T-helper 2 cell (primary cell): Measurements from ENCODE around the gene TRAK1.

Experiments
- DNase-seq, 5 experiments: peaks; one replicate each; pipeline versions ENCODE4 v3.0.0 to v3.0.0-alpha.2; 2012 to 2022

Gene TRAK1

GRCh38 chr3:42067326-42067725 lies 23.8 kb upstream of the TRAK1 start:
- no peak for DNase-seq

- no peak for DNase-seq
Measured at GRCh38 chr3:42068303-42069088, 22.7 kb upstream of the TRAK1 start.

GRCh38 chr3:42070089-42070488 lies 21.1 kb upstream of the TRAK1 start:
- no peak for DNase-seq

- no peak for DNase-seq
Measured at GRCh38 chr3:42070524-42070923, 20.6 kb upstream of the TRAK1 start.

GRCh38 chr3:42071904-42072812 lies 19.0 kb upstream of the TRAK1 start:
- no peak for DNase-seq

GRCh38 chr3:42072831-42073301 lies 18.3 kb upstream of the TRAK1 start:
- no peak for DNase-seq

- DNase-seq: no peak
Measured at GRCh38 chr3:42077785-42078184, 13.4 kb upstream of the TRAK1 start.

- no peak for DNase-seq
Measured at GRCh38 chr3:42078677-42079076, 12.5 kb upstream of the TRAK1 start.

- no peak for DNase-seq
Measured at GRCh38 chr3:42079701-42080452, 11.3 kb upstream of the TRAK1 start.

- DNase-seq: peak in 2 of 5 experiments; percentile 27 to 70
Measured at GRCh38 chr3:42080453-42080872, 10.7 kb upstream of the TRAK1 start.

- DNase-seq: peak in 1 of 5 experiments; percentile 48
Measured at GRCh38 chr3:42081838-42082473, 9.2 kb upstream of the TRAK1 start.

- no peak for DNase-seq
Measured at GRCh38 chr3:42084586-42084985, 6.6 kb upstream of the TRAK1 start.

- DNase-seq: no peak
Measured at GRCh38 chr3:42085641-42086376, 5.3 kb upstream of the TRAK1 start.

GRCh38 chr3:42088803-42089530 lies 2.2 kb upstream of the TRAK1 start:
- no peak for DNase-seq

GRCh38 chr3:42092006-42092405 lies 849 bp downstream of the TRAK1 start:
- DNase-seq: no peak

- no peak for DNase-seq
Measured at GRCh38 chr3:42094128-42094527, 3.0 kb downstream of the TRAK1 start.

GRCh38 chr3:42094691-42095391 lies 3.7 kb downstream of the TRAK1 start:
- no peak for DNase-seq

GRCh38 chr3:42095540-42095939 lies 4.4 kb downstream of the TRAK1 start:
- DNase-seq: no peak

GRCh38 chr3:42096796-42097565 lies 5.8 kb downstream of the TRAK1 start:
- peak in 1 of 5 experiments; percentile 33 for DNase-seq
